Activated naive CD4-positive, alpha-beta T cell treated with anti-CD3 and anti-CD28 coated beads, Interleukin-2, amount 50 U/mL, for 16 hours (primary cell): ENCODE data around the gene CBFA2T2.
"Not testable (repeated sequence)": the region's sequence is repeated elsewhere in the genome, so short reads cannot be mapped to it uniquely, and the experiment has no call there.

Source experiments
- DNase-seq: peaks from one replicate; pipeline ENCODE4 v3.0.0-alpha.2; 2020

CBFA2T2 gene

DNA sequence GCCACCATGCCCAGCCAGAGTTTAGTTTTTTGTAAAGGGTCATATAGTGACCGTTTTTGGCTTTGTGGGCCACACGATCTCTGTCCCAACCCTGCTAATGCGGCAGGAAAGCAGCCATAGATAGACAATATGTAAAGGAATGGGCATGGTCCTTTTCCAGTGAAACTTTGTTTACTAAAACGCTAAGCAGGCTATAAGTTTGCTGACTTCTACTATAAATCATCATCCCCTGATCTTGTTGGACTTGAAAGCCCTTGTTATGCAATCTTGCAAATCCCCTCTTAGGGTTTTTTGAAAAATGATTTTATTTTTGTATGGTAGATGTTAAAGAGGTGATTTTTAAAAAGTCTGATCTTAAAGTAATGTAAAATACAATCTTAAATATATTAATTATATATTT, 63.6 kb downstream of the CBFA2T2 start:
- DNase-seq = no peak

DNA sequence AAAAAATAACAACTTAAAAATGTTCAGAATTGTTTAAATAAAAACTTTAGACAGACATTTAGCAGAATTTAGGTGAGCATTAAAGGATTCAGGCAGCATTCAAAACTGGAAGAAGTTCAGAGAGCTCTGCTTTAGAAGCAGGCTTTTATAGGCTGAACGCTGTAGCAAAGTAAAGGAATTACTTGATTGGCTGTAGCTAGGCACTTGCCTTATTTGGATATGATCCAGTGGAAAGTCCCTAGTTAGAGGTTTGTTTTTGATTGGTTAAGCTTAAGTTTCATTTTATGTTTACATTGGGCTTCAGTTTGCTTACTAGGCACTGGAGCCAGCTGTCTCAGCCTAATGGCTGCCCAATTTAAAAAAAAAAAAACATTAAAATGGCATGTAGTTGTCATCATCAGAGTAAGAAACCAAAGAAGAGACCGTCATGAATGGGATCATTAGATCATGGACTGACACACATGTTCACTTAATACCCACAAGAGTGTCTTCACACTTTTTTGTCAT, 65.1 kb downstream of the CBFA2T2 start:
- DNase-seq = peak; percentile 13

DNA sequence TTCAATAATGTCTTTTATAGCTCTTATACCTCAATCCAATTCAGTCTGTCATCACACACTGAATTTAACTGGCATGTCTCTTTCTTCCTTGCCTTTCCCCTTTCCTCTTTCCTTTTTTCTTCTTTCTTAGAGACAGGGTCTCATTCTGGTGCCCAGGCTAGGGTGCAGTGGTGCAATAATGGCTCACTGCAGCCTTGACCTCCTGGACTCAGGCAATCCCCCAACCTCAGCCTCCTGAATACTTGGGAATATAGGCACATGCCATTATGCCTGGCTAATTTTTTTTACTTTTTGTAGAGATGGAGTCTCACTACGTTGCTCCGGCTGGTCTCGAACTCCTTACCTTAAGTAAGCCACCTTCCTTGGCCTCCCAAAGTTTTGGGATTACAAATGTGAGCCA, 65.9 kb downstream of the CBFA2T2 start:
- no peak for DNase-seq

DNA sequence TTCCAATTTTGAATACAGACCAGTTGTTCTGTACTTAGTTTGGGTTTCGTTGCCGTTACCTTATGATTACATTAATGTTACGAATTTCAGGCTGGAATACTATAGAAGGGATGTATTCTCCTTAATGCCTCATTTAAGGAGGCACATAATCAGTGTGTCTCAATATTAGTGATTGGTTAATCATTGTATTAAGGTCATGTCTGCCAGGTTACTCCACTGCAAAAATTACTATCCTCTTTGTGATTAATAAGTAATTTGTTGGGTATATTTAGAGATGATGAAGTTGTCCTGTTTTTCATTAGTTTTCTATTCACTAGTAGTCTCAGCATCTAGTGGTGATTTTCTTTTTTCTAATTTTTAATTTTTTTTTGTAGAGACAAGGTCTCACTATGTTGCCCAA, 66.3 kb downstream of the CBFA2T2 start:
- no peak for DNase-seq

DNA sequence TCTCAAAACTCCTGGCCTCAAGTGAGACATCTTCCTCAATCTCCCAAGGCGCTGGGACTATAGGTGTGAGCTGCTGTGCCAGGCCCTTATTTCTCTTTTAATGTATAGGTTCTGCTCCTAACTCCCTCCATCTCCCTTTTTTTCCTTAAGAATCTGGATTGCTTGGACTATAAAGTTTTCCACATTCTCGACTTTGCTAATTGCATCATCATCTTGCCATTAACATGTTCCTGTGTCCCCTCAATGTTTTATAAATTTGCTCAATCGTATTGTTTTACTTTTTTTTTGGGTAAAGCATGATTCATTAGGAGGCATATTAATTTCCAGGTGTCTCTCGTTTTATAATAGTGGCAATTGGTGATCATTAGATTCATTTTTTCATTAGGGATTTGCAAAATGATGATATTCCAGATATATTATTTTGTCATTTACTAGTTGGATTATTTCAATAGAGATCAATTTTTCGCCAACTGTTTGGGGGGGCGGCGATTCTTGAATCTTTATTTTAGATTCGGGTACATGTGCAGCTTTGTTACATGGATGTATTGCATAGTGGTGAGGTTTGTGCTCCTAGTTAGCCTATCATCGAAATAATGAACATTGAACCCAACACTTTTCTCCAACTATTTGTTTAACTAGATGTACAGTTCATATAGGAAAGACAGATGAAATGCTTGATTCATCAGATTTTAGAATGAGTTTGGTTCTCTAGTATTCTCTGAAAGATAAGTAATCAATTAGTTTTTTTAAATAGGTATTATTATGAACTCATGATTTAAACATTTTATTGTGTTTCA, 68.7 kb downstream of the CBFA2T2 start:
- no peak for DNase-seq

DNA sequence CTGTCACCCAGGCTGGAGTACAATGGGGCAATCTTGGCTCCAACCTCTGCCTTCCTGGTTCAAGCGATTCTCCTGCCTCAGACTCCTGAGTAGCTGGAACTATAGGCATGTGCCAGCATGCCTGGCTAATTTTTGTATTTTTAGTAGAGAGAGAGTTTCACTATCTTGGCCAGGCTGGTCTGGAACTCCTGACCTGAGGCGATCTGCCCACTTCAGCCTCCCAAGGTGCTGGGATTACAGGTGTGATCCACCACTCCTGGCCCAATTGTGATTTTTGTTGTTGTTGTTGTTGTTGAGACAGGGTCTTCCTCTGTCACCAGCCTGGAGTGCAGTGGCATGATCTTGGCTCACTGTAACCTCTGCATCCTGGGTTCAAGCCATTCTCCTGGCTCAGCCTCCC, 69.3 kb downstream of the CBFA2T2 start:
- no peak for DNase-seq

DNA sequence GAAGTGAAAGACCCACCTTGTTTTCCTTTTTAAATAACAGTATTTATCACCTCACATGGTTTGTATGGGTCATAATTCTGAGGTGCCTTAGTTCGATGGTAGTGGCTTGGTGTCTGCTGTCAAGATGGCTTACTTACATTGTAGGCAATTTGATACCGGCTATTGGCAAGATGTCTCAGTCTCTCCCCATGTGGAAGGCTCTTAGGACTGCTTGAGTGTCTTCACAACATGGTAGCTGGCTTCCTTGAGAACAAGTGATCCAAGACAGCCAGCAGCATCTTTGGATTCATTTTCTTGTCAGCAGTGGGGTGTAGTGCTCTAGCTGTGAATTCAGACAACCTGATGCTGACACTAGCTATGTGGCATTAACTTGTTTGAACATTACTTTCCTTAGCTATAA, 70.1 kb downstream of the CBFA2T2 start:
- no peak for DNase-seq

DNA sequence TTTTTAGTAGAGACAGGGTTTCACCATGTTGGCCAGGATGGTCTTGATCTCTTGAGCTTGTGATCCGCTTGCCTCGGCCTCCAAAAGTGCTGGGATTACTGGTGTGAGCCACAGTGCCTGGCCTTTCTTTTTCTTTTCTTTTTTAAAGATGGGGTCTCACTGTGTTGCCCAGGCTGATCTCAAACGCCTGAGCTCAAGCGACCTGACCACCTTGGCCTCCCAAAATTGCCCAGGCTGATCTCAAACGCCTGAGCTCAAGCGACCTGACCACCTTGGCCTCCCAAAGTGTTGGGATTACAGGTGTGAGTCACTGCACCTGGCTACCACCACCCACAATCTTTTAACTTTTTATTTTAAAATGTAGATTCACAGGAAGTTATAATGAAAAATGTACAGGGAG, 71.2 kb downstream of the CBFA2T2 start:
- DNase-seq = not testable (repeated sequence)

DNA sequence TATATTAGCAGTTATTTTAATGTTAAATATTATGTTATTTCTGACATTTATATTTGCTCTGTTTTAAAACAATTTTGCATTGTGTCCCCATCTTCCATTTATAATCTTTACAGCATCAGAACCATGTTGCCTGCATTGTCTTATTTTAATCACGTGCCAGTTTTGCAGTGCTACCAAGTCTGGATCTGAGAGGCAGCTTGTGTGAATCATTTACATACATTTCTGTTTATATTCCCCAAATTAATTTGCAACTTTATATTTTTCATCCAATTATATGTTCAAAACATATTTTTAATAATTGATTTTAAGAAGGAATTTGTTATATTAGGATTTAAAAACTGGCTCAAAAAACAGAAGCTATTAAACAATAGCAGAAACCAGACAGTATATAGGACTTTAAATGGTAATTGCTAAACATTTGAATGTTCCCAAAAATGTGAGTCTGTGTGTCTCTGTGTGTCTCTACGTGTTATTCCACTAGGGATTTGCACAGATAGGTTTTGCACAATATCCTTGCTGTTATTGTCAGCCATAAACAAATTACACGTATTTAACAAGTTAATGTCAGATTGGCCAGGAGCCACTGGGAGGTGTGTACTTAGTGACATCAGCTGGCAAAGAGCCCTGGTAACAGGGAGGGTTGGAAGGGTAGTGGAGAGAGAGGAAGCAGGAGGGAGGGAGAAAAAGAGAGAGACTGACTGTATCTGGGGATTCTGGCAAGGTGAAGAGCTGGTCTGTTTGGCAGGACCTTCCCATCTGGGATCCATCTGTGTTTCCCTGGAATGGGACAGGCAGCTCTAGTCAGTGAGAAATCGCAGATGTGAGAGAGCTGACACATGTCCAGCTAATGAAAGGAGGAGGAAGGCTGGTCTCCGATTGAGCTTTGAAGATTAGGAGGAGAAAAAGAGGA, 72.1 kb downstream of the CBFA2T2 start:
- DNase-seq = no peak

DNA sequence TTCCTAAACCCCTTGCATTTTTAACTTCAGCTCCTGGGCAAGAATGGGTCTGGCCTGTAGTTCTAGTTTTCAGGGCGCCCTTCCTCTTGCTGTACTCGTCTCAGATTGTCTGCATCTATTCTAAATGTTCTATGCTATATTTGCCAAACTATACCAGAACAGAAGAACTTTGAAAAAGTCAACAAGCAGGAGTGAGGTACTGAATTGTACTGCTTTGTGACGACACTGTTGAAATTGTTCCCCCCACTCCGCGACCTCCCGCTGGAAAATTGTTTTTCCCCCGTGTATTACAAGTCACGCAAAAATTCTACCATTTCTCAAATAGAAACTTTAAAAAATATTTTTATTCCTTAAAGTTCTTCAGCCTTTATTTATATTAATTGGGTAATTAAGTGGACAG, 73.9 kb downstream of the CBFA2T2 start:
- no peak for DNase-seq

DNA sequence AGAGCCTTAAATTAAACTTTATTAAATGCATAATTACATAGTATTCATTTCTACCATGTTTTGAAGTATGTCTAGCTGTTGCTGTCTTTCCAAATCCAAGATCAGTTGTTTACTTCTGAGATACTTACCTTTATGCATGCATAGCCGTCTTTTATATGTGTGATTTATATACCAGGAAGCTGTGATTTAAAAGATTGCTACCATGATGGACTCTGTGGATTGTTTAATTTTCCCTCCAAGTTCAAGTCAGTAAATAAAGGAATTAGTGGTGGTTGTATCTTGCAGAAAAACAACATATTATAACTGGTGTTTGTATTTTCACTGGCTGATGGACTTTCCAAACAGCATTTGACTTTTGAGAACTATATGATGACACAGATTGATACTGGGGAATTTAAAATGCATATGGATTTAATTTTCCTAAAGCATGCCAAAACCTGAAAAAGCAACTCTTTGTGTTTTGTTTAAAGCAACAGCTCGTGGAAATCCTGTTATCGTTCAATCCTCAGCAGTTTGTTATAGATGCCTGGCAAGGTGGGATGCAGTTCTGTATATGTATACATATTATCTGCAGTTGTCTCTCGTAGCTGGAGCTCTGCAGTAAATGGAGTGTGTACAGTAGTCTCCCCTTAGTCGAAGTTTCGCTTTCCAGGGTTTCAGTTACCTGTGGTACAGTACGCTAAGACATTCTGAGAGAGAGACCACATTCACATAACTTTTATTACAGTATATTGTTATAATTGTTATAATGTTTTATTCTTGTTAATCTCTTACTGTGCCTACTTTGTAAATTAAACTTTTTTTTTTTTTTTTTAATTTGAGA, 77.1 kb downstream of the CBFA2T2 start:
- no peak for DNase-seq

DNA sequence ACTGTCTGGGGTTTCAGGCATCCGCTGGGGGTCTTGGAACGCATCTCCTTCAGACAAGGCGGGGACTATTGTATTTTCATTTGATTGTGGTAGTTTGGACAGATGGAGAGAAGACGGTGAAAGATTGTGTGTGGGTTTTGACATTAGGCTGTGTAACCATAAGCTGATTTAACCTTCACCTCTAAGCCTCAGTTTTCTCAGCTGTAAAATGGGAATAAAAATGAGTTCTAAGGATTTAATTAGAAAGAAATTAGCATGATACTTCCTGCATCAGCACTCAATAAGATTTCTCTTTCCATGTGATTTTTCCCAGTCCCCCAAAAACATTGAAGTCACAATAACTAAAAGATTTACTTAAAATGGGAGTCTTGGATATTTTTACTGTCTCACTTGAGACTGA, 78.1 kb downstream of the CBFA2T2 start:
- no peak for DNase-seq

DNA sequence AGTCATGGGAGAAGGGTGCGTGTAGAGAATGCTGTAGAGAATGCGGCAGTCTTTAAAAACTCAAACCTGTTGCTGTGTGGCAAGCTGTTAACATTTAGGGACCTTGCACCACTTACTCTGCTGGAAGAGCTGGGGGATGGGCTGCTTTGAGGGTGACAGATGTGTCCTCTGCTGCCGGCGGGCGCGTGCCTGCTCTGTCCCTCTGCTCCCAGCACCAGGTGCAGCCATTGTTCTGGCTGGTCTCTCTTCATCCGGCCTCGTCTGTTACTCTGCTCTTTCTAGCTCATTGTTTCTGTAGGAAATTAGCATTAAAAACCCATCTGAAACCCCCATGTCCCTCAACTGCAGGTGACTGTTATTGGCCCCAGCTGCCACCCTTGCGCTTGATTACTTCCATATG, 78.5 kb downstream of the CBFA2T2 start:
- no peak for DNase-seq

DNA sequence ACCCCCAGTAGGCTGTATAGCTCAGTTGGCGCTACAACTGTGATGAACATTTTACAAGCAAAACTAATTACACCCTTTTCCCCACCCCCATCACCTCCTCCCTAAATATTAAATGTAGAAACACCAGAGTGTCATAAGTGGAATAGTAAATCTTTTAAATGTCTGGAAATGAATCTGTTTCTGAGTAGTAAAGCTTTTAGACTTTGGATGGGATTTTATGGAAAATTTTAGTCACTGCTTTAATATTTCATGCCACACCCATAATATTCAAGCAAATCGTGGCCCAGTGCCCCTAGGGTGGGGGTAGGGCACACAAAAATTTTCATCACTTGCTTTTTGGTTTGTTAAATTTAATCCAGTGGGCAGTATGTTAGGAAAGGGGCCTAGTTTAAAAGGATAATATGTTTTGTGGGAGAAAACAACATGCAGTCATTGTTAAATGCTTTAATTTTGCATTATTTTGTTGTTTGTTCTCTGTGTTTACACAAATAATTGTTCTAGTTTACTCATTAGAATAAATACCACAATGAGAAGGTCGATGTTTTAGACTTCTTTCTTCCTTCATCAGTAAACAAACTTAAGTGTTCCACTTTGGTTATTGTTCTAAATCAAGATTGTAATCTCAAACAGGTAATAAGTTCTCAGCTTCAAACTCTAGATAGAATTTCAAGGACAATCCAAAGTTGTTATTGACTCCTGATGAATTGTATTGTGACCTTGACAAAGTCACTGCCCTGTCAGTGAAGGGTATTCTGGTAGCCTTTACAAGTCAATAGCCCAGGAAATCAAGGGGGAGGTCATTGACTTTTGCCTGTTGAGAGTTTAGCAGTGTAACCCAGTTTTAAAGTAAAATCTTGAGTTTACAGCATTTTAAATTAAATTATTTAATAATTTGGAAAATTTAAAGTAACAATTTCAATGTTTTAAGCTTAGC, 79.2 kb downstream of the CBFA2T2 start:
- no peak for DNase-seq

DNA sequence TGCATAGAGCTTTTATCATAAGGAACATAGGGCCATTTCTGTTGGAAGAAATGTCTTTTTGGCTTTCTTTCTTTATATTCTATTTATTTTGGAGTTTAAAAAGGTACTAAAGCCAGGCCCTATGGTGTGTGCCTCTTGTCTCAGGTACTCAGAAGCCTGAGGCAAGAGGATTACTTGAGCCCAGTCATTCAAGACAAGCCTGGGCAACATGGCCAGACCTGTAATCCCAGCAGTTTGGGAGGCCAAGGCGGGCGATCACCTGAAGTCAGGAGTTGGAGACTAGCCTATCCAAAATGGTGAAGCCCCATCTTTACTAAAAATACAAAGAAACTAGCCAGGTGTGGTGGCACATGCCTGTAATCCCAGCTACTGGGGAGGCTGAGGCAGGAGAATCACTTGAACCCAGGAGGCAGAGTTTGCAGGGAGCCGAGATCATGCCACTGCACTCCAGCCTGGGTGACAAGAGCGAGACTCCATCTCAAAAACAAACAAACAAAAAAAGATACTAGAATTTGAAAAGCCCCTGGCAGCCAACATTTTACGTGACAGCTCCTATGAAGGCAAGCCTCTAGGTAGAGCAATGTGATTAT, 80.0 kb downstream of the CBFA2T2 start:
- DNase-seq = no peak

DNA sequence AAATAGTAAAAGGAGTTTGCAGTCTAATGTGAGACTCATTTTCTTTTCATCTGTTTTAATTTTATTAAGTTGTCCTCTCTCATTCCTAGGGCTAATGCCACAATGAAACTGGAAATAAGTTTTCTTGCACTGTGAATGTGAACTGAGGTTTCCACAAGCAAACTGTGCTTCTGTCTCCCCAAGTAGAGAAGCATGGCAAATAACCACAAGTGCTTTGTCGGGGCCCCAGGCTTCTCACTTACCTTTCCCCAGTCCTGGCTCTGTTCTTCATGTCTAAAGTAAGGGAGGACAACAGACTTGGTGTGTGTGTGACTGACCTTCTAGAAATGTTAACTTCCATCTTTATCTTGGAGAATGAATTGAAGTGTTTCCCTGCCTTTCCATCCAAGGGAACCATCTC, 80.8 kb downstream of the CBFA2T2 start:
- DNase-seq = no peak

DNA sequence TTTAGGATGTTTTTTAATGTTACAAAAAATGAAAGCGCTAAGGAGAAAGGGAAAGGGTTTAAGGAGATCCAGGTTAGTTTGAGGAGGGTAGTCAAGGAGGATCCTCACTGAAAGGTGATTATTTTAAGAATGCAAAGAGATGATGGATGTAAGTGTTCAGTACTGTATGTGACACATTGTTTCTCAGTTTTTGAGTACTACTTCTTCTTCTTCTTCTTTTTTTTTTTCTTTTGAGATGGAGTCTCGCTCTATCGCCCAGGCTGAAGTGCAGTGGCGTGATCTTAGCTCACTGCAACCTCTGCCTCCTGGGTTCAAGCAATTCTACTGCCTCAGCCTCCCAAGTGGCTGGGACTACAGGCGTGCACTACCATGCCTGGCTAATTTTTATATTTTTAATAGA, 83.4 kb downstream of the CBFA2T2 start:
- DNase-seq = not testable (repeated sequence)

DNA sequence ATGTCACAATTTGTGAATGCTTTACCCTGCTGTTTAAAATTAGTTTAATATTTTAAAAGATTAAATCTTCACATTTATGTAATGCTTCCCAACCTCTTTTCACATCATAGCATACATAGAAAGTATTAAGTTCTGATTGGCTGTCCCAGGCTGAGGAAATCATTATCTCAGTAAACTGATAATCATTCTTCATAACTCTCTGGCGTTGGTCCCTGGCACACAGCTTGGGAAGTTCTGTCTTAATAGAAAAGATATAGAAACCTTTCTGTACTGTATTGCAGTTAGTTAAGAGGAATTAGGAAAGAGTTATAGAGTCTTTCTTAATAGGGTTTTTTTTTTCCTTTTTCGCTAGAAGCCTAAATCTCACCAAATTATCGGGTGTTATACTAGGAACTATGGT, 85.4 kb downstream of the CBFA2T2 start:
- DNase-seq = no peak

DNA sequence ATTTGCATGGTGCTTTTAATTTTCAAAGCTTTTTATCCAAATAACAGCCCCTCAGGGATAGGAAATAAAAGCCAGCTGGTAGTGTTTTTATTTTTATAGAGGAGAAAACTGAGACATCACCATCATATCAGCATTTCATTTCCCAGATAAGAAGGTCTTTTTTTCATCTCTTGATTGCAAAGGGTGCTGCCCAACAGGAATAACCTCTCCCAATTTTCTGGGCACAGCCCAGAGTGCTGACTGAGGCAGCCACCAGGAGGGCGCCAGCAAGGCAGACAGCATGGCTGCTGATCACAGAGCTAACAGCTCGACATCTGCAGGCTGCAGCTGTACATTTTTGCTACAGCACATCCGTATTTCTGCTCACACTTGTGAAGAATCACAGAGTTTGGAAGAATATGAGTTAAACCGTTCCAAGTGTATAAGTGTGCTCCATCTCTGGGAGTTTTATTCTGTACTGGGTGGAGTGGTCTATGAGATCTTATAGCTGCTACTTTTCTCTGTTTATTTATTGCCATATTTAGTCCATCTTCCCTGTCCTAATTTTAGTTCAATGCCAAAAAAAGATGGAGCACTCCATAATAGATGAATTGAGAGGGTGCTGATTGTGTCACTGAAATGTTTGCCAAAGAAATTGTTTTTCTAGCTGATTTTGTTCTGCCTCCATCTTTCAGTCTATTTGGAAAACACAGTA, 86.7 kb downstream of the CBFA2T2 start:
- no peak for DNase-seq

DNA sequence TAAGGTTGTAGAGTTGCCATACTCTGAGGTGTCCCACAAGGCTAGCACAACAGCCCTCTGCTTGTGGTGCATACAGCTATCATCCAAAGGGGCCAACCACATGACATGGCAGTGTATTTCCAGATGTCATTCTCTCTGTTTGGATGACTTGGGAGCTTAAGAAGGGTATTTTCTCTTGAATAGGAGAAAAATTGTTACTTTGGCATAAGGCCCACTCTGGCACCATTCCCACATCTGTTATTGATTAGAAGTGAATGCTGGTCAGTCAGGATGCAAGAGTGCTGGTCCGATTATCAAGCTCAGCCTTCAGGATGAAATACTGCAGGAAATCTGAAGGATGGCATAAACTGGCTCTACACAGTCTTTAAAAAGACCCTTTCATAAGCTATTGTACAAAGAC, 88.6 kb downstream of the CBFA2T2 start:
- DNase-seq = no peak

DNA sequence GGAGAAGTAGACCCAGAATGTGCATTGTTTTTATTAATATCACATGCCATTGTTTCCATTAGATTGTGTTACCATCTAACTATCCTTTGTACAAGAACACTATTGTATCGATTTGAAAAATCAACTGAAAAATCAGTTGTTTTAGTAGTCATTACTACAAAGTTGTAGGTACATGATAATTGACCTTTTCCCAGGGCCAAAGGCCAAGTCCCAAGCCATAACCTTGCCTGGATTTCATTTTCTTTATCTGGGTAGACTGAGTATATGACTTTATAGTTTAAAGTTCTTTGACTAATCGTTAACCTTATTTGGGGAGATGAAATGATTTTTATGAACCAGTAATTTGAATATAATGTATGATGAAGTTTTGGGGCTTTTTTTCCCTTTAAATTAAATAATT, 93.2 kb downstream of the CBFA2T2 start:
- DNase-seq = no peak
